Left cardiac atrium (tissue), 4 donors: ENCODE measurements around the gene NKX6-1. TPM values are rescaled to one million over a fixed set of nuclear protein-coding genes. Genes with fewer than 3 reads are reported as not detected.

Source experiments
- ATAC-seq, 2 donors: fragments of 200-7000 bp; cut with Tn5 transposase; one replicate each; pipeline ENCODE4 v1.9.1; 2020; ENCODE audit warnings: mild to moderate bottlenecking in 2 of 2, moderate library complexity in 2 of 2
- DNase-seq: peaks from one replicate; pipeline ENCODE4 v3.0.0-alpha.2; 2020
- intact Hi-C, 2 donors: fragments of 100-400 bp; cut with DNase I; formaldehyde crosslinking; loops; one replicate each; pipeline versions ENCODE4 v1.14.1 to v1.15.1; 2022 to 2023
- total RNA-seq, 2 donors: library from RNA; stranded (reverse); fragmentation: NEBNext Ultra II Directional; extraction: Animal tissue kit (Norgen Biotek cat#: 25700); gene quantifications; one replicate each; pipeline ENCODE4 v1.2.1, GENCODE V29; 2021
- donor health status: DM: no; HTN: yes; CAD: no.
- donor health status: DM: no; HTN: yes; CAD: no; lungs with severe emphysema.
- donor health status: DM: yes; HTN: yes; CAD: no.
- donor health status: Dilated cardiomyopathy.

Gene NKX6-1
- total RNA-seq, 2 donors from 2014 or later, result not detected

DNA sequence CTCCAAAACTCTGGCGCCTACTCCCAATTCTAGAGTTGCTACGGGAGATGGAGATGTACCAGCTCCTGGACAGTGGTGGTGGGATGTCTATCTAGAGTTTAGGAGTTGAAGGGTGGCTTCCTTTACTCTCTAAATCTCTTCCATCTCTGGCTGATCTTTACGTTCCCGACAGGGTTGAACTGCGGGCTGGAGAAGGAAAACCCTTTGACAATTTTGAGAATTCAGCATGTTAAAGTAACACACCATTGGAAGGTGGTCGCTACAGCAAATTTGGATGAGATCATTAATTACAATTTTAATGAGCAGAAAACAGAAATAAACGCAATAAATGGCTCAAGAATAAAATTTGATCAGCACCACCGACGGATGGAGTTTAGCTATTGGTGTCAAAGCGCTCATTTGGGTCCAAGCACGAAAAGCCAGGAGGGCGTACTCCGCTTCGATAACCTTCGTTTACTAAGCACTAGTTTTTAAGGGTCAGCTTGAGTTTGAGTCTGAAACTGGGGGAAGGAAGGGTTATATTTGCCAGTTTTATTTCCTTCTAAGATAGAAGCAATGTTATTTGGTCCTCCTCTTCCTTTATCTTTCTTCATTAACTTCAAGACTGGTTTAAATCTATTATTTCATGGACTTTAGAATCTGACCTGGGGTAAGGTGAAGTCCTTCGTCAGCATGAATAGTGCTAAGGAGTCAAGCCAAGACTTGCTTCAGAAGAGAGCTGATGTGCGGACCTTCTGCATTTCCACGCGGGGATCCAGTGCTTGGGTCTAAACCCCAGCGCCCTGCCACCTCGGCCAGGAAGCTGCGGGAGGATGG, 1.5 kb upstream of the NKX6-1 start:
- ATAC-seq (no peak), DNase-seq (no peak)
- intact Hi-C loops, result no loop called here

GRCh38 chr4:84499624-84499982, 511 bp upstream of the NKX6-1 start:
- intact Hi-C loops, result no loop called here
- ATAC-seq, result no peak
- DNase-seq, result no peak

DNA sequence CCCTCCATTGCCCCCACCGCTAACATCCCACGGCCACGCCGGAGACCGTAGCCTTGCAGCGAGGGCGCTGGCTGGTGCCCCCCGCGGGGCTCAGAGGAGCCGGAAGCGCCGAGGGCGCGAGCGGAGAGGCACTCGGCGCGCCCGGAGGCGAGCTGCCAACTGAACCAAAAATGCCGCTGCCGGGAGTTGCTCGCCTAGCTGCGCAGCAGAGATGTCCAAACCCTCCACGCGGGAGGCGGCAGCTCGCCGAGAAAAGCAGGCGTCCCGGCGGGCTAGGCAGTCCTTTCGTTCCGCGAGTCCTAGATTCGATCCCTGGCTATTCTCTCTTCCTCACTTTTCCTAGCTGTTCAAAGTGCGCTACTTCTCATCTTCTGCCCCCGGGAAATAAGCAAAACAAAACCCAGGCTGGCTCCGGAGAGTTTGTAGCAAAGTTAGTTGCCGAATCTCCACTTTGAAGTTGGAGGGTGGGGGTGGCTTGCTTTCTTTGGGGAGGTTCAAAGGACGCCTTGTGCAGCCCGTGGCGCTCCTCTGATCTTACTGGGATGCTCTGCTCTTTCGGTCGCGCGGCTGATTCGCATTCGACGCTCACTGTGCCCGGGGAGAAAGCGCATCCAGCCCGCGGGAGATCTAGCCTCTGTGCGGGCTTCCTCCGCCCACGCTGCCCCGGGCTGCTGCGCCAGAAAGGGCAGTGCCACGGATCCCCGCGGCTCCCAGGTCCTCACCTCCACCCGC, 723 bp downstream of the NKX6-1 start:
- DNase-seq (peak; percentile 31), ATAC-seq (peak; percentile 24 to 34)
- intact Hi-C loops, result no loop called here

- ATAC-seq, result no peak
- peak; percentile 18 for DNase-seq
- intact Hi-C loops, result no loop called here
Measured at GRCh38 chr4:84497504-84498202, 1.4 kb downstream of the NKX6-1 start.

DNA sequence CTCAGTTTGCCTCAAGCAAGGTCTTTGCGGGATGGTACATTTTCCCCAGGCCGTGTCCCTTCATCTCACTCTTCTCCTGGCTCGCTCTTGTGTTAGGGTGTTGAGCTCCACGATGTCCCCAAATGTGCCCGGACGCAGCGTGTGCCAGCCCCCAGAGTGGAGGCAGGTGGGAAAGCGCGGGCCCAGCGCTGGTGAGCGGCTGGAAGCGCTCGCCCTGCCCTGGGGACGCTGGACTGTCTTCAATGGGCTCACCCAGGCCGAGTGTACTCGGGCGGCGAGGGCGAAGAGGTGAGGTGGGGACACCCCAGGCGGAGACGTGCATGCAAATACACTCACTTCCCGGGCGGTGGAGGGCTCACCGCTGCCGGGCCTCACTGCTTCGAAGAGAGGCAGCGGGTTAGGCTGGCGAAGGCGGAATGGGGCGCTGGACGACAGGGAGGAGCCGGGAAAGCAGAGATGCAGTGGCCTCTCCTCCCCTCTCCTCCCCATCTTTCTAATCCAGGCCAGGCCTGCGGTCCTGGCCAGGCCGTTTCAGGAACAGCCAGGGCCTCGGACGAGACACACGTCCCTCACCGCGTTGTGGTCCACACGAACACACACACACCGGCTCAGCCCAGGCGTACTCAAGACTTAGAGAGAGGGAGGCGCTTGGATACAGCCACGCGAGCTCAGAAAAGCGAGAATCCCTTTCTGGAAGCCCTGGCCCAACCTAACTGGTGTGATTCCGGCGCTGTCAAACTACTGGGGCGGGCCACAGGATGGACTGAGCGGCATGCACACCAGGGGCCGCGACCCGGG, 2.2 kb downstream of the NKX6-1 start:
- DNase-seq, result no peak
- intact Hi-C loops, result no loop called here
- ATAC-seq, result no peak

- intact Hi-C loops, result no loop called here
- DNase-seq (peak; percentile 20), ATAC-seq (no peak)
Measured at GRCh38 chr4:84496331-84496705, 2.8 kb downstream of the NKX6-1 start.

DNA sequence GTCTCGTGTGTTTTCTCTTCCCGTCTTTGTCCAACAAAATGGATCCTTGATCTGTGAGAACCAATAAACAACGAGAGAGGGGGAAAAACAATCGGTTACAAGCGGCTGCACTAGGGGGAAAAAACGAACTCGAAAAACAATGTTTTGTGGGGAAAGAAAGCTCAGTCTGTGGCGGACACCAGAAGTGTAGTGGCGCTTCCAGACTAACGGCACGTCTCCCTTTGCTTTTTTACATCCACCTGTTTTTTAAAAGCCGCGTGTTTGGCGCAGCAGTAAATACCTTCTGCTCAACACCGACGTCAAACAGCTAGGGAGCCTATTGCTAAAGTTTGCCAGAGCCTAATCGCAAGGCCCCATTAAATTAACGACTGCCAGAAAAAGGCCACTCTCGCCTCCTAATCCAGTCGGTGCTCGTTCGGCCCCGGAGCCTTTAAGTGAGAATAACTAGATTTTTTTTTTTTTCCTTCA, 3.3 kb downstream of the NKX6-1 start:
- intact Hi-C loops, result no loop called here
- ATAC-seq, result no peak
- no peak for DNase-seq

- ATAC-seq (no peak), DNase-seq (no peak)
- intact Hi-C loops, result no loop called here
Measured at GRCh38 chr4:84495118-84495793, 3.8 kb downstream of the NKX6-1 start.

GRCh38 chr4:84494531-84494930, 4.6 kb downstream of the NKX6-1 start:
- DNase-seq, result no peak
- no peak for ATAC-seq
- intact Hi-C loops, result no loop called here

GRCh38 chr4:84494076-84494475, 5.0 kb downstream of the NKX6-1 start:
- DNase-seq (no peak), ATAC-seq (no peak)
- intact Hi-C loops, result no loop called here

GRCh38 chr4:84493092-84493850, 5.8 kb downstream of the NKX6-1 start:
- DNase-seq (peak; percentile 24), ATAC-seq (no peak)
- intact Hi-C loops, result no loop called here

DNA sequence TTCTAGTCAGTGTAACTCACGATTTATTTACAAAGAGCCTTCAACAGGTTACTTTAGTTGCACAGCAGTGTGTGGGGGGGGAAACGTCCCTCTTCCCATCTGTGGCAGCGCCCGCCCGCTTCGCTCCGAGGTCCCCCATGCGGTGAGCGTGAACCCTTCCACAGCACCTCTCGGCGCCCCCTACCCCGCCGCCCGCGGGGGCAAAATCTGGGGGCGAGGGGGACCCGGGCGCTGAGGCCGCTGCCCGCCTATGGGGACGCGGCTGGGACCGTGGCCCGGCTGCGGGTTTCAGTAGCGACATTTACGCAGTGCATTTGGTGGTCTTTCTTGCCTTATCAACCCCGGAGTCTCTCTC, 6.4 kb downstream of the NKX6-1 start:
- DNase-seq (no peak), ATAC-seq (no peak)
- intact Hi-C loops, result no loop called here

DNA sequence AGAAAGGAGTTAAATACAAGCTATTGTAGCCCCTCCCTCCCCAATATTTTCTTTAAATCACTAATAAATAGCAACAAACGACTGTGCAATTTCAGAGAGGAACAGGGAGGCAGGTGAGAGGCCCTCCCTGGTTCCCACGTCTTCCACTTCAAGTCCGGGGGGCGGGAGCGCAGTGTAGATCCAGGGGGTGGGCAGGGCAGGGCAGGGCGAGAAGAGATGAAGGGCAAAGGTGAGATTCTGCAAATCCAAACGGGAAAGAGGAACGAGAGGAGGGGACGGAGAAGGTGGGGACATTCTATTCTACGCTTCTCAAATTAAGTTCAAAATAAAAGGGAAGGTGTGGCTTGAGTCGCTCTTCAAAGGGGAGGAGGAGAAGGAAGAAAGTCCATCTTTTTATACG, 6.8 kb downstream of the NKX6-1 start:
- no peak for DNase-seq
- no peak for ATAC-seq
- intact Hi-C loops, result no loop called here

DNA sequence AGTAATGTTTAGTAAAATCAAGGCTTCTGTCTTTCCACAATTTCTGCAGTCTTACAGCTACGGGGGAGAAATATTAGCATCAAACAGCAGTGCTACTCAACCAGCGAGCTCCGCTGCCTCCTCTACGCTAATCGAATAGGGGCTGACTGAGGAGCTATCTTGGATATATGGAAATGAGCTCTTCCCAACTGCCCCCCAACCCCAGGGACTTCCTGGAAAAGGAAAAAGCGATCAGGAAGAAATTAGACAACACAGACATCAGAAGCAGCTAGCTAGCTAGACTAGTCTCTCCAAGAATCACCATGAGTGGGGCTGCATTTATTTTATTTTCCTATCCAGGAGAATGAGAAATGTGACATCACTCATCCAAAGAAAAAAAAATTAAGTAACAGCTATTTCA, 7.6 kb downstream of the NKX6-1 start:
- no peak for ATAC-seq
- intact Hi-C loops, result no loop called here
- DNase-seq, result no peak

- DNase-seq, result no peak
- no peak for ATAC-seq
- intact Hi-C loops, result no loop called here
Measured at GRCh38 chr4:84490663-84491062, 8.4 kb downstream of the NKX6-1 start.

- intact Hi-C loops, result no loop called here
- ATAC-seq (no peak), DNase-seq (no peak)
Measured at GRCh38 chr4:84484236-84484635, 14.9 kb downstream of the NKX6-1 start.

DNA sequence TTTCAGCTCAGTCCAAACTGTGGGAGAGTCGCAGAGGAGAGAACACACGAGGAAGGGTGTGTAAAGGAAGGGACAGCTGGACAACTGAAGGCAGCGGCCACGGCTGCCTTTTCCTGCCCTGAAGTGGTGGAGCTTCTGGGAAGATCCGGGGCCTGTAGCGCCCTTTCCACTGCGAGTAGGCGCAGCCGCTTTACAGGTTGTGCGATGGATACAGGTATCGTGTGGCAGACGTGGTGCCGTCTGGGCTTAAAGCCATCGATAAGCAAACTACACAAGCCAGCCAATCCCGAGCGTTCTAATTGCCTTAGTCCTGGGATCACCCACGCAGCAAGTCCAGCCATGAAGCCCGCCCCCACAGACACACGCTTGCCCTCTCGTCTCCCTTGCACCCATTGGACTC, 15.4 kb downstream of the NKX6-1 start:
- intact Hi-C loops, result no loop called here
- ATAC-seq, result no peak
- DNase-seq, result no peak
